Epithelial cell of proximal tubule (primary cell): ENCODE measurements around the gene EIF3A. TPM values are rescaled to one million over a fixed set of nuclear protein-coding genes. Genes with fewer than 3 reads are reported as not detected.

Source experiments
- DNase-seq: peaks from one replicate; pipeline ENCODE4 v3.0.0-alpha.2; 2011; ENCODE audit warnings: low read depth
- H3K4me3 ChIP-seq: 2 replicates; pipeline ENCODE4 v1.5.1; 2011; ENCODE audit warnings: low read depth, mild to moderate bottlenecking, low read length
- total RNA-seq: library from RNA; depleted of rRNA; stranded (reverse); fragments of >200 nt; gene quantifications from 2 replicates; pipeline ENCODE4 v1.2.3, GENCODE V29; 2015
- TF ChIP-seq, protein P1 (sequence below): conservative IDR thresholded peaks from 2 replicates; pipeline ENCODE4 v1.5.1; 2012; ENCODE audit warnings: low read depth, mild to moderate bottlenecking, low read length

EIF3A gene
- total RNA-seq, 1 donor from 2014 or later: 102 TPM

DNA sequence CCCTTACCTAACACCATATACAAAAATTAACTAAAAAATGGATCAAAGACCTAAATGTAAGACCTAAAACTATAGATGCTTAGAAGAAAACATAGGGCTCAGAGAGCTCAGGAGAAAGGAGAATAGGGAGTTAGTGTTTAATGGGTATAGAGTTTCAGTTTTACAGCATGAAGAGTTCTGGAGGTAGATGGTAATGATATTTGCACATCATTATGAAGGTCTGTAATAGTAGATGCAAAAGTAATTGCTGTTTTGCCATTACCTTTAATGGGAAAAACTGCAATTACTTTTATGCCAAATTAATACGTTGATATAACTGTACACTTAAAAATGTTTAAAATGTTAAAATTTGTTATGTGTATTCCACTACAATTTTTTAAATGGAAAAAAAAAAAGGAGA, 90.3 kb downstream of the EIF3A start:
- H3K4me3 ChIP-seq: no peak overlapping the region
- DNase-seq: no peak
- TF ChIP-seq, protein P1, sequence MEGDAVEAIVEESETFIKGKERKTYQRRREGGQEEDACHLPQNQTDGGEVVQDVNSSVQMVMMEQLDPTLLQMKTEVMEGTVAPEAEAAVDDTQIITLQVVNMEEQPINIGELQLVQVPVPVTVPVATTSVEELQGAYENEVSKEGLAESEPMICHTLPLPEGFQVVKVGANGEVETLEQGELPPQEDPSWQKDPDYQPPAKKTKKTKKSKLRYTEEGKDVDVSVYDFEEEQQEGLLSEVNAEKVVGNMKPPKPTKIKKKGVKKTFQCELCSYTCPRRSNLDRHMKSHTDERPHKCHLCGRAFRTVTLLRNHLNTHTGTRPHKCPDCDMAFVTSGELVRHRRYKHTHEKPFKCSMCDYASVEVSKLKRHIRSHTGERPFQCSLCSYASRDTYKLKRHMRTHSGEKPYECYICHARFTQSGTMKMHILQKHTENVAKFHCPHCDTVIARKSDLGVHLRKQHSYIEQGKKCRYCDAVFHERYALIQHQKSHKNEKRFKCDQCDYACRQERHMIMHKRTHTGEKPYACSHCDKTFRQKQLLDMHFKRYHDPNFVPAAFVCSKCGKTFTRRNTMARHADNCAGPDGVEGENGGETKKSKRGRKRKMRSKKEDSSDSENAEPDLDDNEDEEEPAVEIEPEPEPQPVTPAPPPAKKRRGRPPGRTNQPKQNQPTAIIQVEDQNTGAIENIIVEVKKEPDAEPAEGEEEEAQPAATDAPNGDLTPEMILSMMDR: no peak

DNA sequence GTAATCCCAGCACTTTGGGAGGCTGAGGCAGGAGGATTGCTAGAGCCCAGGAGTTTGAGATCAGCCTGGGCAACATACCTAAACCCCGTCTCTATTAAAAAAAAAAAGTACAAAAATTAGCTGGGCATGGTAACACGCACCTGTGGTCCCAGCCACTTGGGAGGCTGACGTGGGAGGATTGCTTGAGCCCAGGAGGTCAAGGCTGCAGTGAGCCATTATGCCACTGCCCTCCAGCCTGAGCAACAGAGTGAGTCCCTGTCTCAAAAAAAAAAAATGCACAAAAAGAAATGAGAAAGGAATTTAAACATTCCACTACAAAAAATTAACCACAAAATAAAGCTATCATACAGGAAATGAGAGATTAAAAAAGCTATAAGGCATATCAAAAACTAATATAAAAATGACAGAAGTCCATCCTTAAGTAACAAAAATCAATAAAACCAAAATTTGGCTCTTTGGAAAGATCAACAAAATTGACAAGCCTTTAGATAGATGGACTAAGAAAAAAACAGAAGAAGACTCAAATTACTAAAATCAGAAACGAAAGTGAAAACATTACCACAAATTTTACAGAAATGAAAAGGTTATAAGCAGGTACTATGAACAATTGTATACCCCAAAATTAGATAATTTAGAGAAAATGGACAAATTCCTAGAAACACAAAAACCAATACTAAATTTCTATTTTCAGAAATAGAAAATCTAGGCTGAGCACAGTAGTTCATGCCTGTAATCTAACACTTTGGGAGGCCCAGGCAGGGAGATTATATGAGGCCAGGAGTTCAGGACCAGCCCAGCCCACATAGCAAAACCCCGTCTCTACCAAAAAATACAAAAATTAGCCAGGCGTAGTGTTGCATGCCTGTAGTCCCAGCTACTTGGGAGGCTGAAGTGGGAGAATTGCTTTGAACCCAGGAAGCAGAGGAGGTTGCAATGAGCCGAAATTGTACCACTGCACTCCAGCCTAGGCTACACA, 93.5 kb downstream of the EIF3A start:
- H3K4me3 ChIP-seq: no peak overlapping the region
- DNase-seq: no peak
- TF ChIP-seq, protein P1: no peak

DNA sequence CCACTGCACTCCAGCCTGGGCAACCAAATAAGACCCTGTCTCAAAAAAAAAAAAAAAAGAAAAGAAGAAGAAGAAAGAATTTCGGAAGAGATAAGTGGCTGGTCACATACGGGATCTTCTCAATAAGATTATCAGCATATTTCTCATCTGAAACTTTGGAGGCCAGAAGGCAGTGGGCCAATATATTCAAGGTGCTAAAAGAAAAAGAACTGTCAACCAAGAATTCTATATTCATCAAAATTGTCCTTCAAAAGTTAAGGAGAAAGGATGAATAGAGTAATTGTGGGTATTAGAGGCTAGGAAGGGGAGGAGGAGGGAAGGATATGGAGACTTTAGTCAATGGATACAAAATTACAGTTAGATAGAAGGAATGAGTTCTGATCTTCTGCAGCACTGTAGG, 95.0 kb downstream of the EIF3A start:
- TF ChIP-seq, protein P1: no peak
- no peak for DNase-seq
- no peak overlapping the region for H3K4me3 ChIP-seq

Other genes with a start within 250 kb of the EIF3A start
- 3.9 and 8.0 TPM in 2 replicates for gene NANOS1, start 51.1 kb downstream of the EIF3A start, total RNA-seq
- gene DENND10, start 23.3 kb upstream of the EIF3A start, total RNA-seq: 41.5 and 41.8 TPM in 2 replicates
- gene SFXN4, start 84.9 kb upstream of the EIF3A start, total RNA-seq: 17.1 and 28.9 TPM in 2 replicates
- gene PRDX3, start 98.0 kb upstream of the EIF3A start, total RNA-seq: 267 and 296 TPM in 2 replicates
- gene GRK5, start 126.8 kb upstream of the EIF3A start, total RNA-seq: 2.5 and 2.8 TPM in 2 replicates